HEK293 (cell line): ENCODE measurements around the gene CASKIN2.

Source experiments
- CTCF ChIA-PET: fragments of 350-600 bp; formaldehyde crosslinking; extraction: SDS; loops from one replicate; lab custom pipeline; 2021; ENCODE audit warnings: antibody characterized with exemption; lab: Yijun Ruan, JAX
- POLR2A ChIA-PET: fragments of 300-600 bp; formaldehyde crosslinking; extraction: SDS; loops from one replicate; lab custom pipeline; 2020; ENCODE audit warnings: antibody characterized with exemption, inconsistent platforms; lab: Yijun Ruan, JAX
- H3K27ac ChIP-seq: fragments of 200-500 bp; sonication (Bioruptor generic); 2 replicates; pipeline ENCODE4 v1.5.1; 2014; ENCODE audit warnings: low read depth, low read length, control low read depth, inconsistent platforms; ENCODE audit errors: extremely low read depth
- H3K36me3 ChIP-seq, 2 experiments: fragments of 200-500 bp in 1 of 2; sonication (Bioruptor generic) in 1 of 2; 1 replicate in 1 of 2; 2 replicates in 1 of 2; pipeline ENCODE4 v1.5.1; 2014 to 2017; ENCODE audit warnings: inconsistent platforms in 2 of 2, low read length in 2 of 2; ENCODE audit not compliant: control insufficient read depth in 2 of 2, insufficient read depth in 1 of 2
- H3K4me1 ChIP-seq: fragments of 200-500 bp; sonication (Bioruptor generic); 2 replicates; pipeline ENCODE4 v1.5.1; 2014; ENCODE audit warnings: mild to moderate bottlenecking, low read length, inconsistent platforms; ENCODE audit not compliant: control insufficient read depth, insufficient read depth
- H3K4me3 ChIP-seq: 2 replicates; pipeline ENCODE4 v1.5.1; 2011; ENCODE audit warnings: low read depth, mild to moderate bottlenecking, control low read depth, low read length, moderate library complexity
- H3K9me3 ChIP-seq: fragments of 200-500 bp; sonication (Bioruptor generic); 2 replicates; pipeline ENCODE4 v1.5.1; 2014; ENCODE audit warnings: low read depth, low read length, inconsistent platforms; ENCODE audit not compliant: control insufficient read depth, insufficient read depth
- EGR2 ChIP-seq: fragments of 450-650 bp; formaldehyde crosslinking; IDR thresholded peaks from 2 replicates; pipeline ENCODE4 v1.5.1; 2016; ENCODE audit warnings: low read depth, missing biosample characterization, missing genetic modification characterization
- GLIS1 ChIP-seq: fragments of 450-650 bp; formaldehyde crosslinking; IDR thresholded peaks from 2 replicates; pipeline ENCODE4 v1.5.1; 2016; ENCODE audit warnings: missing biosample characterization, missing genetic modification characterization
- IKZF3 ChIP-seq: fragments of 450-650 bp; IDR thresholded peaks from 2 replicates; pipeline ENCODE4 v1.5.0; 2018; ENCODE audit warnings: missing biosample characterization, mild to moderate bottlenecking, missing genetic modification characterization, moderate library complexity
- KLF1 ChIP-seq: fragments of 450-650 bp; formaldehyde crosslinking; IDR thresholded peaks from 2 replicates; pipeline ENCODE4 v1.5.1; 2016; ENCODE audit warnings: missing biosample characterization, missing genetic modification characterization
- KLF7 ChIP-seq: fragments of 450-650 bp; formaldehyde crosslinking; IDR thresholded peaks from 2 replicates; pipeline ENCODE4 v1.5.1; 2016; ENCODE audit warnings: missing biosample characterization, missing genetic modification characterization, borderline replicate concordance
- MZF1 ChIP-seq: fragments of 450-650 bp; formaldehyde crosslinking; IDR thresholded peaks from 2 replicates; pipeline ENCODE4 v1.5.1; 2017; ENCODE audit warnings: missing biosample characterization, missing genetic modification characterization, borderline replicate concordance
- ZBTB17 ChIP-seq: fragments of 450-650 bp; formaldehyde crosslinking; IDR thresholded peaks from 2 replicates; pipeline ENCODE4 v1.5.1; 2016; ENCODE audit warnings: missing biosample characterization, missing genetic modification characterization
- ZBTB7A ChIP-seq: fragments of 450-650 bp; formaldehyde crosslinking; IDR thresholded peaks from 2 replicates; pipeline ENCODE4 v1.5.1; 2016; ENCODE audit warnings: low read depth, missing biosample characterization, missing genetic modification characterization
- ZFHX2 ChIP-seq: fragments of 450-650 bp; formaldehyde crosslinking; conservative IDR thresholded peaks from 2 replicates; pipeline ENCODE4 v1.5.1; 2016; ENCODE audit warnings: missing biosample characterization, missing genetic modification characterization
- ZIC2 ChIP-seq: fragments of 450-650 bp; formaldehyde crosslinking; IDR thresholded peaks from 2 replicates; pipeline ENCODE4 v1.5.1; 2016; ENCODE audit warnings: missing biosample characterization, missing genetic modification characterization
- ZNF155 ChIP-seq: fragments of 450-650 bp; formaldehyde crosslinking; IDR thresholded peaks from 2 replicates; pipeline ENCODE4 v1.5.1; 2016; ENCODE audit warnings: missing biosample characterization, missing genetic modification characterization
- ZNF223 ChIP-seq: fragments of 450-650 bp; formaldehyde crosslinking; IDR thresholded peaks from 2 replicates; pipeline ENCODE4 v1.5.1; 2016; ENCODE audit warnings: missing biosample characterization, missing genetic modification characterization
- ZNF24 ChIP-seq: fragments of 450-650 bp; formaldehyde crosslinking; IDR thresholded peaks from 2 replicates; pipeline ENCODE4 v1.5.1; 2016; ENCODE audit warnings: missing biosample characterization, missing genetic modification characterization
- ZNF280D ChIP-seq: fragments of 450-650 bp; formaldehyde crosslinking; IDR thresholded peaks from 2 replicates; pipeline ENCODE4 v1.5.1; 2016; ENCODE audit warnings: missing biosample characterization, missing genetic modification characterization
- ZNF292 ChIP-seq: fragments of 450-650 bp; formaldehyde crosslinking; IDR thresholded peaks from 2 replicates; pipeline ENCODE4 v1.5.1; 2016; ENCODE audit warnings: low read depth, missing biosample characterization, missing genetic modification characterization, borderline replicate concordance
- ZNF335 ChIP-seq: fragments of 450-650 bp; formaldehyde crosslinking; conservative IDR thresholded peaks from 2 replicates; pipeline ENCODE4 v1.5.1; 2016; ENCODE audit warnings: missing biosample characterization, missing genetic modification characterization
- ZNF362 ChIP-seq: fragments of 450-650 bp; formaldehyde crosslinking; IDR thresholded peaks from 2 replicates; pipeline ENCODE4 v1.5.1; 2016; ENCODE audit warnings: missing biosample characterization, missing genetic modification characterization
- ZNF624 ChIP-seq: fragments of 450-650 bp; formaldehyde crosslinking; IDR thresholded peaks from 2 replicates; pipeline ENCODE4 v1.5.1; 2017; ENCODE audit warnings: missing biosample characterization, missing genetic modification characterization
- ZNF707 ChIP-seq: fragments of 450-650 bp; formaldehyde crosslinking; IDR thresholded peaks from 2 replicates; pipeline ENCODE4 v1.5.1; 2016; ENCODE audit warnings: missing biosample characterization, missing genetic modification characterization

Gene CASKIN2

GRCh38 chr17:75482098-75482942 lies 33.0 kb downstream of the CASKIN2 start:
- Histone ChIP-seq H3K27ac (no peak overlapping the region), H3K4me1 (peaks cover 2% of the 10 kb centered on the region; the same call in 1 of the 2 replicates), H3K4me3 (no peak overlapping the region), H3K36me3 (peaks cover 0 to 8% of the 10 kb centered on the region in 2 experiments; a peak in 2 of 3 replicates), H3K9me3 (no peaks in the 10 kb centered on the region)
- CTCF ChIA-PET, result interaction anchor here (0.6 to 1.5 kb wide), 7 partner anchors 17 to 265 kb away, joined by 3 to 5 read pairs (median 4); no protein-coding TSS in a partner anchor
- TF ChIP-seq ZBTB7A (tag by site-specific recombination) (no peak), ZNF362 (tag by site-specific recombination) (no peak), ZNF24 (tag by site-specific recombination) (peak; percentile 59; the same call in 1 of the 2 replicates), KLF1 (tag by site-specific recombination) (0 out of 2 replicates have a peak, but pooled peaks have one; percentile 11), ZNF624 (tag by site-specific recombination) (no peak)
- POLR2A ChIA-PET, result interaction anchor here (0.9 to 2.5 kb wide), 4 partner anchors 26 to 298 kb away, joined by 3 to 8 read pairs (median 3); partner anchors contain the start of gene TMEM94

GRCh38 chr17:75481194-75482068 lies 33.9 kb downstream of the CASKIN2 start:
- H3K27ac ChIP-seq, result no peak overlapping the region
- H3K9me3 ChIP-seq, result no peaks in the 10 kb centered on the region
- ChIA-PET CTCF (interaction anchor here (1.0 kb wide), 1 partner anchor 35 kb away, joined by 3 read pairs; the partner anchor contains the start of gene TSEN54), POLR2A (interaction anchor here (1.0 to 2.5 kb wide), 3 partner anchors 20 to 45 kb away, joined by 3 to 12 read pairs (median 8); partner anchors contain the start of gene TMEM94)
- H3K4me1 ChIP-seq, result peaks cover 2% of the 10 kb centered on the region; the same call in 1 of the 2 replicates
- TF ChIP-seq ZNF280D (tag by site-specific recombination) (no peak), EGR2 (peak; percentile 87), MZF1 (no peak), GLIS1 (tag by site-specific recombination) (peak; percentile 68), KLF1 (tag by site-specific recombination) (0 out of 2 replicates have a peak, but pooled peaks have one; percentile 48), ZIC2 (tag by site-specific recombination) (peak; percentile 66), ZFHX2 (tag by site-specific recombination) (peak; percentile 88)
- no peak overlapping the region for H3K4me3 ChIP-seq
- H3K36me3 ChIP-seq, result peaks cover 0 to 13% of the 10 kb centered on the region in 2 experiments; a peak in 2 of 3 replicates

- Histone ChIP-seq H3K4me1 (peaks cover 2% of the 10 kb centered on the region; the same call in 1 of the 2 replicates), H3K9me3 (no peaks in the 10 kb centered on the region), H3K4me3 (no peak overlapping the region), H3K27ac (no peak overlapping the region), H3K36me3 (peaks cover 0 to 20% of the 10 kb centered on the region in 2 experiments; a peak in 2 of 3 replicates)
- no peak for TF ChIP-seq ZNF223 (tag by site-specific recombination)
- no peak for TF ChIP-seq KLF7
- TF ChIP-seq EGR2, result peak; percentile 42; the same call in 1 of the 2 replicates
- no peak for TF ChIP-seq ZBTB7A (tag by site-specific recombination)
- no peak for TF ChIP-seq IKZF3 (tag by site-specific recombination)
- TF ChIP-seq ZNF155, result no peak
- TF ChIP-seq ZBTB17 (tag by site-specific recombination), result peak; percentile 65
- peak; percentile 45 for TF ChIP-seq ZFHX2 (tag by site-specific recombination)
- no peak for TF ChIP-seq ZNF335 (tag by site-specific recombination)
- no peak for TF ChIP-seq ZNF707
- TF ChIP-seq ZNF292, result no peak
- ChIA-PET CTCF (interaction anchor here (1.0 kb wide), 2 partner anchors 36 to 268 kb away, joined by 3 read pairs; partner anchors contain the start of gene TSEN54), POLR2A (interaction anchor here (0.6 to 1.0 kb wide), 2 partner anchors 19 to 275 kb away, joined by 3 to 12 read pairs; partner anchors contain the start of gene NUP85)
These were observed 35.1 kb downstream of the CASKIN2 start for GRCh38 chr17:75480281-75480680.
